GM19025 (cell line): ENCODE data around the gene PBX4.

ENCODE experiments used
- ATAC-seq: cut with Tn5 transposase; IDR thresholded peaks from one replicate; pipeline ENCODE4 v1.9.1; 2021; ENCODE audit warnings: mild to moderate bottlenecking, low read depth, moderate library complexity; ENCODE audit not compliant: unreplicated experiment

PBX4 gene

GRCh38 chr19:19544257-19544953, 74.1 kb downstream of the PBX4 start:
- ATAC-seq = no peak

GRCh38 chr19:19543640-19544039, 74.8 kb downstream of the PBX4 start:
- no peak for ATAC-seq

GRCh38 chr19:19543101-19543500, 75.4 kb downstream of the PBX4 start:
- ATAC-seq = no peak

GRCh38 chr19:19542507-19542906, 76.0 kb downstream of the PBX4 start:
- ATAC-seq = no peak

- no peak for ATAC-seq
Measured at GRCh38 chr19:19541616-19542015, 76.9 kb downstream of the PBX4 start.

GRCh38 chr19:19540715-19541515, 77.6 kb downstream of the PBX4 start:
- no peak for ATAC-seq

- ATAC-seq = no peak
Measured at GRCh38 chr19:19540064-19540714, 78.3 kb downstream of the PBX4 start.

- no peak for ATAC-seq
Measured at GRCh38 chr19:19539698-19540063, 78.8 kb downstream of the PBX4 start.

GRCh38 chr19:19538785-19539166, 79.7 kb downstream of the PBX4 start:
- ATAC-seq = no peak

GRCh38 chr19:19538061-19538784, 80.3 kb downstream of the PBX4 start, which contains the start of gene CILP2:
Gene CILP2, plus strand, starts transcription at chr19:19538265. Its CDS starts 85 bp downstream, at chr19:19538350.
- ATAC-seq = no peak

GRCh38 chr19:19537075-19538048, 81.1 kb downstream of the PBX4 start:
- no peak for ATAC-seq

GRCh38 chr19:19535311-19536191, 82.9 kb downstream of the PBX4 start:
- ATAC-seq = no peak

- ATAC-seq = no peak
Measured at GRCh38 chr19:19534556-19535265, 83.8 kb downstream of the PBX4 start.

GRCh38 chr19:19533841-19534240, 84.6 kb downstream of the PBX4 start:
- no peak for ATAC-seq

- ATAC-seq = no peak
Measured at GRCh38 chr19:19532806-19533701, 85.4 kb downstream of the PBX4 start.

GRCh38 chr19:19531951-19532805, 86.3 kb downstream of the PBX4 start:
- ATAC-seq = no peak
